Sigmoid colon (tissue), 7 donors: ENCODE results near the gene MUC6. TPM values are rescaled to one million over a fixed set of nuclear protein-coding genes. Genes with fewer than 3 reads are reported as not detected.

ENCODE experiments used
- DNase-seq: peaks from one replicate; pipeline ENCODE4 v3.0.0-alpha.2; 2019
- H3K27ac ChIP-seq, 4 donors: fragments of 200-600 bp; sonication (generic); one replicate each; pipeline ENCODE4 v1.5.1; 2016 to 2019; ENCODE audit warnings: mild to moderate bottlenecking in 1 of 4
- H3K27me3 ChIP-seq, 3 donors: fragments of 200-600 bp; sonication (generic); one replicate each; pipeline ENCODE4 v1.5.1; 2019; ENCODE audit warnings: mild to moderate bottlenecking in 1 of 3
- H3K36me3 ChIP-seq, 4 donors: fragments of 200-600 bp; sonication (generic); one replicate each; pipeline ENCODE4 v1.5.1; 2016 to 2019
- H3K4me1 ChIP-seq, 4 donors: fragments of 200-600 bp; sonication (generic); one replicate each; pipeline ENCODE4 v1.5.1; 2017 to 2019
- H3K4me3 ChIP-seq, 4 donors: fragments of 200-600 bp; sonication (generic); one replicate each; pipeline ENCODE4 v1.5.1; 2017 to 2019; ENCODE audit warnings: mild to moderate bottlenecking in 2 of 4, moderate library complexity in 1 of 4
- H3K9me3 ChIP-seq, 4 donors: fragments of 200-600 bp in 3 of 4; sonication (generic) in 3 of 4; one replicate each; pipeline versions ENCODE4 v1.5.1 to v1.6.1; 2013 to 2019
- CTCF ChIP-seq, 4 experiments: fragments of 450-650 bp in 3 of 4; fragments of 200-600 bp in 1 of 4; IDR thresholded peaks; one replicate each; pipeline ENCODE4 v1.5.1; 2016 to 2019; ENCODE audit warnings: antibody characterized with exemption in 4 of 4, mild to moderate bottlenecking in 3 of 4, moderate library complexity in 2 of 4
- EP300 ChIP-seq, 4 donors: sonication (generic); formaldehyde crosslinking; IDR thresholded peaks; one replicate each; pipeline ENCODE4 v1.6.1; 2017; ENCODE audit warnings: antibody characterized with exemption in 4 of 4
- POLR2A ChIP-seq, 2 donors: fragments of 450-650 bp; IDR thresholded peaks; one replicate each; pipeline ENCODE4 v1.6.1; 2016; ENCODE audit warnings: antibody characterized with exemption in 2 of 2, mild to moderate bottlenecking in 2 of 2, moderate library complexity in 2 of 2
- POLR2AphosphoS5 ChIP-seq, 4 donors: sonication (generic); formaldehyde crosslinking; IDR thresholded peaks; one replicate each; pipeline ENCODE4 v1.6.1; 2017; ENCODE audit warnings: antibody characterized with exemption in 4 of 4
- WGBS, 2 donors: extraction: QIAGEN DNeasy Blood & Tissue Kit; methylation state at CpG; one replicate each; pipeline ENCODE4 v1.1.7; 2013; 5-methylcytosine and 5-hydroxymethylcytosine counted together
- intact Hi-C: fragments of 100-400 bp; cut with DNase I; formaldehyde crosslinking; loops from one replicate; pipeline ENCODE4 v1.15.1; 2023
- polyA plus RNA-seq, 3 donors: library from polyadenylated mRNA; stranded (reverse); fragments of 200-250 nt; gene quantifications; one replicate each; pipeline ENCODE4 v1.2.3, GENCODE V29; 2013
- total RNA-seq, 4 donors: library from RNA; depleted of rRNA; stranded (reverse); fragments of >200 nt; gene quantifications; one replicate each; pipeline ENCODE4 v1.1.0, GENCODE V29; 2016
- donor health status: healthy with polysubstance abuse.
- donor health status: Bipolar disorder and iron deficiency.
- donor health status: healthy.

MUC6 gene
- total and polyA plus RNA-seq, 7 donors = under 0.01 to 0.04 TPM; not detected in 5

- no peaks in the 10 kb centered on the region for H3K4me1 ChIP-seq
- no peak overlapping the region for H3K4me3 ChIP-seq
- intact Hi-C loops = no loop called here
- TF ChIP-seq EP300 (IDR thresholded peaks at IDR 0.05) = no peak
- TF ChIP-seq CTCF (IDR thresholded peaks at IDR 0.05) = no peak
- no peak for TF ChIP-seq POLR2A (IDR thresholded peaks at IDR 0.05)
- no peak for TF ChIP-seq POLR2AphosphoS5 (IDR thresholded peaks at IDR 0.05)
- peaks cover 4 to 48% (median 38%) of the 10 kb centered on the region in 3 donors for H3K27me3 ChIP-seq
- no peaks in the 10 kb centered on the region for H3K9me3 ChIP-seq
- no peak for DNase-seq
- WGBS, 2 donors = 36 to 72% methylated on average over 9 of the region's 9 CpGs
- no peak overlapping the region for H3K27ac ChIP-seq
- no peaks in the 10 kb centered on the region for H3K36me3 ChIP-seq
Measured at GRCh38 chr11:1041471-1041870, 5.0 kb upstream of the MUC6 start.

- Histone ChIP-seq H3K4me1 (no peaks in the 10 kb centered on the region), H3K36me3 (no peaks in the 10 kb centered on the region), H3K27me3 (peaks cover 4 to 51% (median 42%) of the 10 kb centered on the region in 3 donors), H3K4me3 (no peak overlapping the region), H3K27ac (no peak overlapping the region), H3K9me3 (no peaks in the 10 kb centered on the region)
- WGBS, 2 donors = 75 to 86% methylated on average over 8 of the region's 8 CpGs
- TF ChIP-seq EP300 (IDR thresholded peaks at IDR 0.05) (no peak), POLR2A (IDR thresholded peaks at IDR 0.05) (no peak), POLR2AphosphoS5 (IDR thresholded peaks at IDR 0.05) (no peak)
- intact Hi-C loops = no loop called here
- no peak for DNase-seq
Measured at GRCh38 chr11:1041149-1041467, 4.6 kb upstream of the MUC6 start.

- H3K27me3 ChIP-seq = peaks cover 4 to 52% (median 42%) of the 10 kb centered on the region in 3 donors
- TF ChIP-seq EP300 (IDR thresholded peaks at IDR 0.05) (no peak), CTCF (IDR thresholded peaks at IDR 0.05) (no peak), POLR2A (IDR thresholded peaks at IDR 0.05) (no peak), POLR2AphosphoS5 (IDR thresholded peaks at IDR 0.05) (no peak)
- no peaks in the 10 kb centered on the region for H3K36me3 ChIP-seq
- intact Hi-C loops = no loop called here
- H3K9me3 ChIP-seq = no peaks in the 10 kb centered on the region
- H3K4me1 ChIP-seq = no peaks in the 10 kb centered on the region
- DNase-seq = no peak
- no peak overlapping the region for H3K4me3 ChIP-seq
- WGBS, 2 donors = 67 to 84% methylated on average over 16 of the region's 16 CpGs
- no peak overlapping the region for H3K27ac ChIP-seq
Measured at GRCh38 chr11:1040428-1041148, 4.1 kb upstream of the MUC6 start.

- Histone ChIP-seq H3K27ac (no peak overlapping the region), H3K4me3 (no peak overlapping the region), H3K4me1 (no peaks in the 10 kb centered on the region), H3K9me3 (no peaks in the 10 kb centered on the region), H3K36me3 (no peaks in the 10 kb centered on the region), H3K27me3 (peaks cover 4 to 52% (median 42%) of the 10 kb centered on the region in 3 donors)
- intact Hi-C loops = no loop called here
- no peak for DNase-seq
- WGBS, 2 donors = 69 to 87% methylated on average over 32 of the region's 32 CpGs
- TF ChIP-seq EP300 (IDR thresholded peaks at IDR 0.05) (no peak), POLR2AphosphoS5 (IDR thresholded peaks at IDR 0.05) (no peak), CTCF (IDR thresholded peaks at IDR 0.05) (no peak), POLR2A (IDR thresholded peaks at IDR 0.05) (no peak)
Measured at GRCh38 chr11:1039481-1040427, 3.2 kb upstream of the MUC6 start.

GRCh38 chr11:1038921-1039320, 2.4 kb upstream of the MUC6 start:
- Histone ChIP-seq H3K9me3 (no peaks in the 10 kb centered on the region), H3K4me3 (no peak overlapping the region), H3K36me3 (no peaks in the 10 kb centered on the region), H3K4me1 (no peaks in the 10 kb centered on the region), H3K27me3 (peaks cover 4 to 52% (median 42%) of the 10 kb centered on the region in 3 donors), H3K27ac (no peak overlapping the region)
- intact Hi-C loops = no loop called here
- TF ChIP-seq POLR2A (IDR thresholded peaks at IDR 0.05) = no peak
- no peak for TF ChIP-seq CTCF (IDR thresholded peaks at IDR 0.05)
- no peak for TF ChIP-seq EP300 (IDR thresholded peaks at IDR 0.05)
- no peak for TF ChIP-seq POLR2AphosphoS5 (IDR thresholded peaks at IDR 0.05)
- DNase-seq = no peak
- WGBS, 2 donors = 92 to 95% methylated on average over 12 of the region's 12 CpGs
